ENCODE results near the gene TPRX1.
"Not testable (repeated sequence)": the region's sequence is repeated elsewhere in the genome, so short reads cannot be mapped to it uniquely, and the experiment has no call there.

The TPRX1 gene

DNA sequence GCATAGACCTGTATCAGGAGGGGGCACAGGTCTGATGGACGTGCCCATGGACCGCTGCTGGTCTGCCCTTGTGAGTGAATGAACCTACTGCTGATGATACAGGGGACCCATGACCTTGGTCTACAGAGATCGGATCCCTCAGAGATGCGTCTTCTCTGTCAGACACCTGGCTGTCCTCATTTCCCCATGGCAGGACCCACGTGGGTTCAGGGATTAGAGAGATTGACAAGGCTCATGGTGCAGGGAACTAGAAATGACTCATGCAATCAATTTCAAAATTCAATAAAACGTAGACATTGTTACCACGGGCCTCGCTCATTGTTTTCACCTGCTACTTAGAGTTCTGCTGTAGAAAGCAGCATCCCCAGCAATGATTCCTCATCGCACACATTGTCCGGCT is 962 bp upstream of the TPRX1 start:
- TF ChIP-seq, protein P1, sequence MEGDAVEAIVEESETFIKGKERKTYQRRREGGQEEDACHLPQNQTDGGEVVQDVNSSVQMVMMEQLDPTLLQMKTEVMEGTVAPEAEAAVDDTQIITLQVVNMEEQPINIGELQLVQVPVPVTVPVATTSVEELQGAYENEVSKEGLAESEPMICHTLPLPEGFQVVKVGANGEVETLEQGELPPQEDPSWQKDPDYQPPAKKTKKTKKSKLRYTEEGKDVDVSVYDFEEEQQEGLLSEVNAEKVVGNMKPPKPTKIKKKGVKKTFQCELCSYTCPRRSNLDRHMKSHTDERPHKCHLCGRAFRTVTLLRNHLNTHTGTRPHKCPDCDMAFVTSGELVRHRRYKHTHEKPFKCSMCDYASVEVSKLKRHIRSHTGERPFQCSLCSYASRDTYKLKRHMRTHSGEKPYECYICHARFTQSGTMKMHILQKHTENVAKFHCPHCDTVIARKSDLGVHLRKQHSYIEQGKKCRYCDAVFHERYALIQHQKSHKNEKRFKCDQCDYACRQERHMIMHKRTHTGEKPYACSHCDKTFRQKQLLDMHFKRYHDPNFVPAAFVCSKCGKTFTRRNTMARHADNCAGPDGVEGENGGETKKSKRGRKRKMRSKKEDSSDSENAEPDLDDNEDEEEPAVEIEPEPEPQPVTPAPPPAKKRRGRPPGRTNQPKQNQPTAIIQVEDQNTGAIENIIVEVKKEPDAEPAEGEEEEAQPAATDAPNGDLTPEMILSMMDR (IDR thresholded peaks at IDR 0.05; ENCODE audit: insufficient read depth, low read length, missing control alignments), result no peak
- POLR2A ChIA-PET, result no interaction called here
- CTCF ChIA-PET, result interaction anchor here (0.7 to 2.7 kb wide), 4 partner anchors 9 to 59 kb away, joined by 3 to 14 read pairs (median 4); no protein-coding TSS in a partner anchor
- no peak for DNase-seq (ENCODE audit: low read depth, low spot score)
- no peak overlapping the region for H3K4me3 ChIP-seq (ENCODE audit: low read depth, low read length)

DNA sequence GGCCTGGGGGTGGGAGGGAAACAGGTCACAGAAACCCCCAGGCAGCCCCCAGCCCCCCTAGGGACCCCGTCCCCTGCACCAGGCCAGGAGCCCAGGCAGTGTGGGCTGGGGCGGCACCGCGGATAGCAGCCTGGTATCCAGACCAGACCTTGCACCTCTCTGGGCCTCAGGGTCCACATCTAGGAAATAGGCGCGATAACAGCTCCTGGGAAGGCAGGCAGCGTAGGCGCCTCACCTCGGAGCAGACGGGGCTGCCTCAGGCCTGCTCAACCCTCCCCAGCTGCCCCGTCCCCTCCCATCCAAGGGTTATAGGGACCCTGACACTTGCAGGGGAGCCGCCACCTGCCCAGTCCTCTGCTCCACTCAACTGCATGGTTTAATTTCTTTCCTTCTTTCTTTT is 680 bp downstream of the TPRX1 start:
- POLR2A ChIA-PET; CTCF ChIA-PET; DNase-seq (ENCODE audit: low read depth, low spot score): not testable (repeated sequence)

DNA sequence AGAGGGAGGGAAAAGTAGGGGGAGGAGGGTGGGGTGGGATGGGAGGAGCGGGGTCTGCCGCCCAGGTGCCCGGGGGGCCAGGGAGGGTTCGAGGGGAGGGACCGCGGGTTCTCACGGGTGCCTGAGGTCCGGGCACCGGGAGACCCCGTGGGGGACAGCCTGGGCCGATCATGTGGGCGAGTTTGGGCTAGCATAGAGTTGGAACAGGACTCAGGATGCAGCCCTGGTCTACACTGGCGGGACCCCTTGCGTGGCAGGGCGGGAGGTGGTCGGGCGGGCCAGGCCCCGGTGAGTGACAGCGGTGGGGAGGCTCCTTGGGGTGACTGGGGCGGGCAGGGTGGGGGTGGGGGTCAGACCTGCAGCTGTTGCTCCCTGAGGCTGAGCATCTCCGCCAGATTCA is 1.2 kb downstream of the TPRX1 start:
- POLR2A ChIA-PET; H3K4me3 ChIP-seq (ENCODE audit: low read depth, low read length); DNase-seq (ENCODE audit: low read depth, low spot score): not testable (repeated sequence)
- CTCF ChIA-PET, result interaction anchor here (1.2 kb wide), 1 partner anchor 60 kb away, joined by 3 read pairs; no protein-coding TSS in a partner anchor

More for the DNA sequence above, 680 bp downstream of the TPRX1 start:
- not testable (repeated sequence) for H3K4me3 ChIP-seq (ENCODE audit: low read depth, low read length)

DNA sequence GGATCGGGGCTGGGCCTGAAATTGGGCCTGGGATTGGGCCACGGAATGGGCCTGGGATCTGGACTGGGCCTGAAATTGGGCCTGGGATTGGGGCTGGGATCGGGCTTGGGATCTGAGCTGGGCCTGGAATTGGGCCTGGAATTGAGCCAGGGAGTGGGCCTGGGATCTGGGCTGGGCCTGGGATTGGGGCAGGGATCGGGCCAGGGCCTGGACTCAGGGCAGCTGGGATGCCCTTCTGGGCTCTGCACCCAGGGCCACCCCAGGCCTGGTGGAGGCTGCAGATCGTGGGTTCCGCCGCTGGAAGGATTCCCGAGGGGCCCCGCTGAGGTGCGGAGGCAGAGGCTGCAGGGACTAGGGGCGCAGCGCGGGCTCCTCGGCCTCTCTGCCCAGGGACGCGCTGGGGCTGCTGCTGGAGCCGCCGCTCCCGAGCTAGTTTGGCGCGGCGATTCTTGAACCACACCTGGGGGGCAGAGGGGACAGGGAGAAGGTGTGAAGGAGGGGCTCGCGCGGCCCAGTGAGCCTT is 1.8 kb downstream of the TPRX1 start:
- H3K4me3 ChIP-seq (ENCODE audit: low read depth, low read length), result no peak overlapping the region
- TF ChIP-seq, protein P1 (IDR thresholded peaks at IDR 0.05; ENCODE audit: insufficient read depth, low read length, missing control alignments), result no peak
- CTCF ChIA-PET, result interaction anchor here (1.2 to 4.8 kb wide), 2 partner anchors 11 to 60 kb away, joined by 3 to 43 read pairs; no protein-coding TSS in a partner anchor
- POLR2A ChIA-PET, result no interaction called here
- no peak for DNase-seq (ENCODE audit: low read depth, low spot score)

DNA sequence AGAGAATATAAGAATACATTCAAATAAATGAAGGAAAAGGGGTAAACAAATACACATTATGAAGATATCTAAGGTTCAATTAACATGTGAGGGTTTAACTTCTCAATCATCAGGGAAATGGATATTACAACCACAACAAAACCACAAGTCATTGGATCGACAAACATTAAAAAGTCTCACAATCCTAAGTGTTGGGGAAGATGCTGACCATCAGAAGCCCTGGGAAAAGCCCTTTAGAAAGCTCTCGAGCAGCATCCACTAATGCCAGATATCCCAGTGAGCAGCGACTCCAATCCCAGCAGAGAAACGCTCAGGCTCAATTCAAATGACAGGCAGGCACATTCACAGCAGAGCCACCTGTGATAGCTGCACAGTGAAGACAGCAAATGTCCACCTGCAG is 3.1 kb downstream of the TPRX1 start:
- DNase-seq (ENCODE audit: low read depth, low spot score), result no peak
- ChIA-PET CTCF (interaction anchor here (1.1 to 4.8 kb wide), 3 partner anchors 10 to 88 kb away, joined by 3 to 43 read pairs (median 6); partner anchors contain the start of gene EHD2), POLR2A (no interaction called here)
- TF ChIP-seq, protein P1 (IDR thresholded peaks at IDR 0.05; ENCODE audit: insufficient read depth, low read length, missing control alignments), result no peak
- H3K4me3 ChIP-seq (ENCODE audit: low read depth, low read length), result no peak overlapping the region

DNA sequence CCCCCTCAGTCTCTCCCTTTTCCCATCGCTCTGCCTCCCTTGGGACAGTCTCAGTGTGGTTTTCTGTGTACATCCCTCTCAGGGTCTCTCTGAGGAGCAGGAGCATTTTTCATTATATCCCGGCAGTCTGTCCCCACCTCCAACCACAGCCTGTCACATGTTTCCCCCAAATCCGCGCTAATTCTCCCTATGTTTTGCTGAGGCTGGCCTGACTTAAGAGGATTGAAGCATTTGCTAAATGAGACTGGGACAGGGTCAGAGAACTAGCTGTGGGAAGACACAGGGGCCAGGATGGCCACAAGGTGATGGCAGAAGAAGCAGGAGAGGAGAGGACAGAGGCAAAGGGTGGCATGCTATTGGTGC is 5.5 kb downstream of the TPRX1 start:
- CTCF ChIA-PET, result interaction anchor here (1.1 to 4.8 kb wide), 3 partner anchors 8 to 64 kb away, joined by 3 to 43 read pairs (median 3); no protein-coding TSS in a partner anchor
- no peak overlapping the region for H3K4me3 ChIP-seq (ENCODE audit: low read depth, low read length)
- TF ChIP-seq, protein P1 (IDR thresholded peaks at IDR 0.05; ENCODE audit: insufficient read depth, low read length, missing control alignments), result no peak
- no peak for DNase-seq (ENCODE audit: low read depth, low spot score)
- POLR2A ChIA-PET, result no interaction called here

DNA sequence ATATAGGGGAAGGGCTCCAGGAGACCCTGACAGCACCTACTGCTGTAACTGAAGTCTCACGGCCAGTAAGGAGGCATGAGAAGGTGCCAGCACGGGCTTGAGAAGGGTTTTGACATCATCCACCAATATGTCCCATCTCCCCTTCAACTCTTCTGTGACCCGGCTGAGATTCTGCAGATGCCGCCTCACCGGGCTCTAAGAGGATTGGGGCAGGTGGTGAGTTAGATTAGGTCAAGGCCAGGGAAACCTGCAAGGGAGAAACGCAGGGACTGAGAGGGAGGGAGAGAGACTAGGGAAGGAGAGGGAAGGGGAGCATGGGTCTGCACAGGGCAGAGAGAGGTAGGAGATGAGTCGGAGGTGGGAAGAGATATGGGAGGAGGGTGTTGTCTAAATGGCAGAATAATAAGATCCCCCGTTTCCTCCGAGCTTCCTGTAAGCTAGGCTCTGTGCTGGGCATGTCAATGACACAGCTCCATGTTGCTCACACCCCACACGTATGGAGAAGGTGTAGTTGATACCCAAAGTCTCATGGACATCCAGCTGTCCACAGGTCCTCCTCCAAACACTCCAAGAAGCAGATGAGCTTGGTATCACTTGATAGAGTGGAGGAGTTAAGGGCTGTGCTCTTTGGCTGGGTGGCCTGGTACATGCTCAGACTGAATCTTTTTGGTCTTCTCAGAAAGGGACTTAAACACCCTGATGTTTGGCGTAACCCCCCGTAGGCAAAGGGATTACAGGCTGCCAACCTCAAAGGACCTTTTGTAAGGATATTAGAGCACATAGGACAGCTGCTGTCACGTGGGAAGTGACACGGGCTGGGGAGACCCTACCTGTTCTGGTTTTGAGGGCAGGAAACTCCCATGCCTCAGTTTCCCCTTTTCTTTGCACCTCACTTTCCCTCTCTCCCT is 6.1 kb downstream of the TPRX1 start:
- no peak overlapping the region for H3K4me3 ChIP-seq (ENCODE audit: low read depth, low read length)
- no peak for DNase-seq (ENCODE audit: low read depth, low spot score)
- TF ChIP-seq, protein P1 (IDR thresholded peaks at IDR 0.05; ENCODE audit: insufficient read depth, low read length, missing control alignments), result no peak
- CTCF ChIA-PET, result interaction anchor here (1.1 to 4.8 kb wide), 4 partner anchors 7 to 65 kb away, joined by 3 to 43 read pairs (median 4); no protein-coding TSS in a partner anchor
- POLR2A ChIA-PET, result no interaction called here

Data from AG04449 (cell line).